VCaP (cell line): Measurements from ENCODE around the gene CCN6.

Experiments used
- H3K27ac ChIP-seq: fragments of 450-650 bp; 2 replicates; pipeline ENCODE4 v1.5.1; 2017
- TF ChIP-seq, protein P1 (sequence below): fragments of 450-650 bp; conservative IDR thresholded peaks from 2 replicates; pipeline ENCODE4 v1.5.1; 2017; ENCODE audit warnings: mild to moderate bottlenecking, moderate library complexity

CCN6 gene

GRCh38 chr6:112058243-112059032 is 4.5 kb downstream of the CCN6 start:
- TF ChIP-seq, protein P1, sequence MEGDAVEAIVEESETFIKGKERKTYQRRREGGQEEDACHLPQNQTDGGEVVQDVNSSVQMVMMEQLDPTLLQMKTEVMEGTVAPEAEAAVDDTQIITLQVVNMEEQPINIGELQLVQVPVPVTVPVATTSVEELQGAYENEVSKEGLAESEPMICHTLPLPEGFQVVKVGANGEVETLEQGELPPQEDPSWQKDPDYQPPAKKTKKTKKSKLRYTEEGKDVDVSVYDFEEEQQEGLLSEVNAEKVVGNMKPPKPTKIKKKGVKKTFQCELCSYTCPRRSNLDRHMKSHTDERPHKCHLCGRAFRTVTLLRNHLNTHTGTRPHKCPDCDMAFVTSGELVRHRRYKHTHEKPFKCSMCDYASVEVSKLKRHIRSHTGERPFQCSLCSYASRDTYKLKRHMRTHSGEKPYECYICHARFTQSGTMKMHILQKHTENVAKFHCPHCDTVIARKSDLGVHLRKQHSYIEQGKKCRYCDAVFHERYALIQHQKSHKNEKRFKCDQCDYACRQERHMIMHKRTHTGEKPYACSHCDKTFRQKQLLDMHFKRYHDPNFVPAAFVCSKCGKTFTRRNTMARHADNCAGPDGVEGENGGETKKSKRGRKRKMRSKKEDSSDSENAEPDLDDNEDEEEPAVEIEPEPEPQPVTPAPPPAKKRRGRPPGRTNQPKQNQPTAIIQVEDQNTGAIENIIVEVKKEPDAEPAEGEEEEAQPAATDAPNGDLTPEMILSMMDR = no peak
- H3K27ac ChIP-seq = no peak overlapping the region

DNA sequence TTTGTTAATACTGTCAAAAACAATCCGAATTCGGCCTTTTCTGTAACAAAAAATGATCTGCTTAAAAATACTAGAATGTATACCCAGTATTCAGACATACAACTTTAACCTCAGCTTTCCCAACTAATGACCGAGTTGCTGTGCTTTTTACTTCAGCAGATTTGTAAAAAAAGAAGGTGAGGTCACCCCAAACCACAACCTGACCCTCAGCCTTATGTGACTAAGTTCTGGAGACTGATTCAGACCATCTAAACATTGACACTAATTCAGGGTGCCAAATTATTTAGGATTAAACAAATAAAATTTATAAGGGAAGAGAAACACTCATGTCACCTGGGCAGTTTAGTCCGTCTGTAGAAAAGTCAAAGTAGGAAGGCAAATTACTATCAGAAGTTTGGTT is 7.7 kb downstream of the CCN6 start:
- H3K27ac ChIP-seq = no peak overlapping the region
- TF ChIP-seq, protein P1 = no peak

DNA sequence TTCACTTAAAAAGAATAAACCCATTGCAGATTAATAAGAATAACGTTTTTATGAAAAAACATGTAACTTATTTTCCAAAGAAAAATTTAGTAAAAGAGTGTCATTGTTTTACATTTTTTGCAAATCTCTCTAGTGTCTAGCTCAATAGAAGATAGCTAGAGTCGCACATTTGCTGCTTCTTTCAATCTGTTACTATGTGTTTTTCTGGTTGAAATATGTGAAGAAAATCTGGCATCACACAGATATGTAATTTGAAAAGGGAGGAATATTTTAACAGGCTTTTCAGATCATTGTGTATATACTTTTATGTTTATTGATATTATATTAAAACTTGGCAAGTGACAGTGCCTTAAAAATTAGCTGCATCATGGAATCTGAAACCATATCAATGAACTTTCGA is 9.1 kb downstream of the CCN6 start:
- no peak overlapping the region for H3K27ac ChIP-seq
- TF ChIP-seq, protein P1 = no peak

DNA sequence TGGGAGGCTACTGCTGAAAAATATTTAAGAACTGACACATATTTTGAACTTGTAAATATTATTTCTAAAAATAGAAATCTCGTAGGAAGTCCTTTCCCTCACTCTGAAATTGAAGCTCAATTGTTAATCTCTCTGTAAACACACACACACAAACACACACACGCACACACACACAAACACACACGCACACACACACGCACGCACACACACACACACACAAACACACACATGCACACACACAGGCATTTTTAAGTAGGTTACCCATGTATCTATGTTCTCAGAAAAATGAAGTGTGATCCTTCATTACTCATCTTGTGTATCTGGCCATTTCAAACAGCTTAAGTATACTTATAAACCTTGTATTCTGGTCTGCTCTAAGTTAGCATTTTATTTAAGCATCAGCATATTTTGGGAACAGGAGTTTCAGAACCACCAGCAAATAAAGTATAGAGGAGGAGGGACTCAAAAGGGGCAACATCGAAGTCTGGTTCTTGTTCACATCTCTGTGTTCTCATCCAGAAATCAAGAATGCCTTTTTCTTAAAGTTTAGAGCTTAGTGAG is 11.6 kb downstream of the CCN6 start:
- TF ChIP-seq, protein P1 = no peak

DNA sequence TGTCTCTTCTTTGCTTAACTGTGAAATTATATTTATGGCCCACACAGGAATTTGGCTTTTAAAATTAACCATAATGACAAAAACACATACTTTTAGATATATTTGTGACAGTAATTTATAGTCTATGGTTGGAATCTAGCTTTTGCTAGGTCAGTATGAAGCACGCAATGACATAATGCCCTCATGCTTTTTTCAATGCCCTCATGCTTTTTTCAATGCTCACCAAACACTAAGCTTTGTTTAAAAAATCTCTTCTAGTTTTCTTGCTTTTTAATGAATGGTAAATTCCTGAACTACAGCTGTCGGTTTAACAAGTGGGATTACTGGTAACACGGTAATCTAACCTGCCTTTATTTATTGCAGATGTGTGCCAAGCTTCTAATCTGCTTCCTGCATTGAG is 12.7 kb downstream of the CCN6 start:
- TF ChIP-seq, protein P1 = no peak

More for the DNA sequence above, 11.6 kb downstream of the CCN6 start:
- no peak overlapping the region for H3K27ac ChIP-seq

GRCh38 chr6:112081569-112081968 is 27.7 kb downstream of the CCN6 start:
- no peak overlapping the region for H3K27ac ChIP-seq
- TF ChIP-seq, protein P1 = no peak

More for the DNA sequence above, 12.7 kb downstream of the CCN6 start:
- H3K27ac ChIP-seq = no peak overlapping the region

GRCh38 chr6:112085286-112086065 is 31.6 kb downstream of the CCN6 start:
- H3K27ac ChIP-seq = no peak overlapping the region

More at GRCh38 chr6:112085286-112086065, 31.6 kb downstream of the CCN6 start:
- TF ChIP-seq, protein P1 = no peak
